Dendritic cell treated with granulocyte-macrophage colony-stimulating factor and Interleukin-4, amounts not matched to agents 40 ng/mL and 50 ng/mL, for 4 days (primary cell): ENCODE data around the gene AP3M1.
A peak's percentile ranks its signal among the peaks of the same experiment; 100 is the strongest.

ENCODE experiments used
- H3K27ac Mint-ChIP-seq: one replicate; pipeline ENCODE4 v1.8.0; 2022; ENCODE audit warnings: mild to moderate bottlenecking, mixed read lengths
- H3K27me3 Mint-ChIP-seq: one replicate; pipeline ENCODE4 v1.8.0; 2022; ENCODE audit warnings: mild to moderate bottlenecking, mixed read lengths
- H3K36me3 Mint-ChIP-seq: one replicate; pipeline ENCODE4 v1.8.0; 2022; ENCODE audit warnings: low read depth, mixed read lengths
- H3K4me1 Mint-ChIP-seq: one replicate; pipeline ENCODE4 v1.8.0; 2022; ENCODE audit warnings: low read depth, mixed read lengths
- H3K4me3 Mint-ChIP-seq: one replicate; pipeline ENCODE4 v1.8.0; 2022; ENCODE audit warnings: mild to moderate bottlenecking, moderate library complexity, mixed read lengths
- H3K9me3 Mint-ChIP-seq: one replicate; pipeline ENCODE4 v1.8.0; 2022; ENCODE audit warnings: mixed read lengths
- intact Hi-C: fragments of 100-400 bp; cut with micrococcal nuclease; formaldehyde crosslinking; loops from one replicate; pipeline ENCODE4 v1.15.0; 2022

Gene AP3M1

DNA sequence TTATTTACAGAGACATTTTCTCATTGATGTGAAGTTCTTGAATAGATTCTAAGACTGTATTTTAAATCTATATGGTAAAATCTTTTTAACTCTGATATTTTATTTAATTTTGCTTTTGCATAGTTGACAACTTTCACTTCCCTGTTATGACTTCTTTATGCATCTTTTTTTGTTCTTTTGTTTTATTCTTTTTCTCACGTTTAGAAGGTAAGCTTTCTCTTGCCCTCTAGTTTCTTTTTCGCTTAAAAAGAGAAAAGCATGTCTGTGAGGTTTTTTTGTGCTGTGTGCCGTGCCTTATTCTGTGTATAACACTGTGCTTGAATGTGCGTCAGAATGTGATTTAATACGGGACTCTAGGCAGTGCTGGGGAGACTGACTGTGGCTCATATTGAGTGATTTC lies 74.7 kb downstream of the AP3M1 start:
- Mint-ChIP-seq H3K4me1 (peaks cover 37% of the 10 kb centered on the region), H3K9me3 (no peaks in the 10 kb centered on the region), H3K4me3 (no peak overlapping the region), H3K36me3 (peaks cover 78% of the 10 kb centered on the region), H3K27me3 (no peaks in the 10 kb centered on the region), H3K27ac (peak overlapping the region; percentile 58)
- intact Hi-C loops = no loop called here

DNA sequence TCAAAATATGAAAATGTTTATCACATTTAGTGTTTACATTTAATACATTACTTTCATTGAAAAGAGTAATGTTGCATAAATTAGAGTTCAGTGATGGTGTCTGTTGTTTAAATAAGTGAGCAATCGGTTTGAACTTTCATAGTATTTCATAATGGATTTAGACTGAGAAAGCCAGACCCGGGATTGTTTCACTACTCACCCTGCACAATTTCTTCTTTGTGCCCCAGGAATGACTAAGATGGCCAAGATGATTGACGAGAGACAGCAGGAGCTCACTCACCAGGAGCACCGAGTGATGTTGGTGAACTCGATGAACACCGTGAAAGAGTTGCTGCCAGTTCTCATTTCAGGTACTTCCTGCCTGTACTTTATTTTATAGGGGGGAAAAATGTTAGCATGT lies 78.1 kb downstream of the AP3M1 start:
- intact Hi-C loops = no loop called here
- no peak overlapping the region for H3K27ac Mint-ChIP-seq
- H3K4me1 Mint-ChIP-seq = peaks cover 33% of the 10 kb centered on the region
- H3K9me3 Mint-ChIP-seq = no peaks in the 10 kb centered on the region
- H3K36me3 Mint-ChIP-seq = peaks cover 91% of the 10 kb centered on the region
- H3K4me3 Mint-ChIP-seq = no peak overlapping the region
- H3K27me3 Mint-ChIP-seq = no peaks in the 10 kb centered on the region

DNA sequence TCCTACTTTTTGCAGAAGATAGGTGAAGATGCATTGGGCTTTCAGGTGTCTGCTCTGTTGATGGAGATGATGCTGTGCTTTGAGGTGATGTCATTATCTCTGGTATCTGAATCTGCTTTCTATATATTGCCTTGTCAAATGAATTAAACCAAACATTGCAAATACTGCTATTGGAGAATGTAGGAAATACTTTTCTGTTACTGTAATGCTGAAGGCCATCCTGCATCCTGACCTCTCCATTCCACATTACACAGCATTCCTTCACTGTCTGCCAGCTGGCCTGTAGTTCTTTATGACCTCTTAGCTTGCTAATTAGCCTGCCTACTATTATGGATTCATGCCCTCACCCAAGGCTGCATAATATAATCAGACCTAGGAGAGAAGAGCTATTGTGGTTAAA lies 79.5 kb downstream of the AP3M1 start:
- Mint-ChIP-seq H3K4me1 (peaks cover 21% of the 10 kb centered on the region), H3K27ac (no peak overlapping the region), H3K36me3 (peaks cover 86% of the 10 kb centered on the region), H3K4me3 (no peak overlapping the region), H3K27me3 (no peaks in the 10 kb centered on the region), H3K9me3 (no peaks in the 10 kb centered on the region)
- intact Hi-C loops = no loop called here
